ENCODE measurements around the gene RBBP5.

Gene RBBP5

DNA sequence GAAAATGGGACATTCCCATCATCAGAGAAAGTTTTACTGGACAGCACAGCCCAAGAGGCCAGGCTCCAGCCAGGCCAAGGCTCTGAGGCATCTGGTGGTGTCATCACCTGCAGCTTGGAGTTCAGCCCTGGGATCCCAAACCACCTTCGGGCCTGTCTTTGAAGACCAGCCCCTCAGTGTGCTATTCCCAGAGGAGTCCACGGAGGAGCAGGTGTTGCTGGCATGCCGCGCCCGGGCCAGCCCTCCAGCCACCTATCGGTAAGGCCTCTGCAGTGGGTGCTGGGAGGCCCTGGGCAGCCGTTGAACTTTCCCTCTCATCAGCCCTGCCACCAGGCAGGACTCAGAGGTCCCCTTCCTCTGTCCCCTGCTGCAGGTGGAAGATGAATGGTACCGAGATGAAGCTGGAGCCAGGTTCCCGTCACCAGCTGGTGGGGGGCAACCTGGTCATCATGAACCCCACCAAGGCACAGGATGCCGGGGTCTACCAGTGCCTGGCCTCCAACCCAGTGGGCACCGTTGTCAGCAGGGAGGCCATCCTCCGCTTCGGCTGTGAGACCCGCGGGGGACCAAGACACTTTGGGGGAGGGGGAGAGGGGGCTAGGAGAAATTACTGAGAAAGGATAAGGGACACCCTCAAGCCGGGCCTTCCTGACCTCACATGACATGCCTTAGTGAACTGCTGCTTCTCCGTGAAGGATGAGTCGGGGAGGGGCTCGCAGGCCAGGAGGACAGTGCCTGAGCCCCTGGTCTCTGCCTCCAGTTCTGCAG lies 63.8 kb downstream of the RBBP5 start:
- TF ChIP-seq EP300 (IDR thresholded peaks at IDR 0.05; ENCODE audit: borderline replicate concordance) (no peak), NFIC (IDR thresholded peaks at IDR 0.05) (no peak), CEBPB (IDR thresholded peaks at IDR 0.05) (no peak), ZBTB7A (IDR thresholded peaks at IDR 0.05; ENCODE audit: low read depth) (no peak), CREB1 (IDR thresholded peaks at IDR 0.05; ENCODE audit: low read depth) (no peak), EGR1 (IDR thresholded peaks at IDR 0.05) (no peak), TCF12 (IDR thresholded peaks at IDR 0.05; ENCODE audit: low read depth) (no peak), YY1 (IDR thresholded peaks at IDR 0.05; ENCODE audit: low read depth) (no peak), TEAD4 (IDR thresholded peaks at IDR 0.05) (no peak), RAD21 (IDR thresholded peaks at IDR 0.05; ENCODE audit: low read depth) (no peak), FOXM1 (IDR thresholded peaks at IDR 0.05; ENCODE audit: borderline replicate concordance, low read depth) (no peak), TAF1 (IDR thresholded peaks at IDR 0.05; ENCODE audit: low read depth) (no peak)
- TF ChIP-seq, protein P1, sequence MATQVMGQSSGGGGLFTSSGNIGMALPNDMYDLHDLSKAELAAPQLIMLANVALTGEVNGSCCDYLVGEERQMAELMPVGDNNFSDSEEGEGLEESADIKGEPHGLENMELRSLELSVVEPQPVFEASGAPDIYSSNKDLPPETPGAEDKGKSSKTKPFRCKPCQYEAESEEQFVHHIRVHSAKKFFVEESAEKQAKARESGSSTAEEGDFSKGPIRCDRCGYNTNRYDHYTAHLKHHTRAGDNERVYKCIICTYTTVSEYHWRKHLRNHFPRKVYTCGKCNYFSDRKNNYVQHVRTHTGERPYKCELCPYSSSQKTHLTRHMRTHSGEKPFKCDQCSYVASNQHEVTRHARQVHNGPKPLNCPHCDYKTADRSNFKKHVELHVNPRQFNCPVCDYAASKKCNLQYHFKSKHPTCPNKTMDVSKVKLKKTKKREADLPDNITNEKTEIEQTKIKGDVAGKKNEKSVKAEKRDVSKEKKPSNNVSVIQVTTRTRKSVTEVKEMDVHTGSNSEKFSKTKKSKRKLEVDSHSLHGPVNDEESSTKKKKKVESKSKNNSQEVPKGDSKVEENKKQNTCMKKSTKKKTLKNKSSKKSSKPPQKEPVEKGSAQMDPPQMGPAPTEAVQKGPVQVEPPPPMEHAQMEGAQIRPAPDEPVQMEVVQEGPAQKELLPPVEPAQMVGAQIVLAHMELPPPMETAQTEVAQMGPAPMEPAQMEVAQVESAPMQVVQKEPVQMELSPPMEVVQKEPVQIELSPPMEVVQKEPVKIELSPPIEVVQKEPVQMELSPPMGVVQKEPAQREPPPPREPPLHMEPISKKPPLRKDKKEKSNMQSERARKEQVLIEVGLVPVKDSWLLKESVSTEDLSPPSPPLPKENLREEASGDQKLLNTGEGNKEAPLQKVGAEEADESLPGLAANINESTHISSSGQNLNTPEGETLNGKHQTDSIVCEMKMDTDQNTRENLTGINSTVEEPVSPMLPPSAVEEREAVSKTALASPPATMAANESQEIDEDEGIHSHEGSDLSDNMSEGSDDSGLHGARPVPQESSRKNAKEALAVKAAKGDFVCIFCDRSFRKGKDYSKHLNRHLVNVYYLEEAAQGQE (IDR thresholded peaks at IDR 0.05; ENCODE audit: low read depth) = no peak
- TF ChIP-seq, protein P2, sequence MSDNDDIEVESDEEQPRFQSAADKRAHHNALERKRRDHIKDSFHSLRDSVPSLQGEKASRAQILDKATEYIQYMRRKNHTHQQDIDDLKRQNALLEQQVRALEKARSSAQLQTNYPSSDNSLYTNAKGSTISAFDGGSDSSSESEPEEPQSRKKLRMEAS (IDR thresholded peaks at IDR 0.05) = no peak
- TF ChIP-seq, protein P3, sequence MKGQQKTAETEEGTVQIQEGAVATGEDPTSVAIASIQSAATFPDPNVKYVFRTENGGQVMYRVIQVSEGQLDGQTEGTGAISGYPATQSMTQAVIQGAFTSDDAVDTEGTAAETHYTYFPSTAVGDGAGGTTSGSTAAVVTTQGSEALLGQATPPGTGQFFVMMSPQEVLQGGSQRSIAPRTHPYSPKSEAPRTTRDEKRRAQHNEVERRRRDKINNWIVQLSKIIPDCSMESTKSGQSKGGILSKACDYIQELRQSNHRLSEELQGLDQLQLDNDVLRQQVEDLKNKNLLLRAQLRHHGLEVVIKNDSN (IDR thresholded peaks at IDR 0.05) = no peak

DNA sequence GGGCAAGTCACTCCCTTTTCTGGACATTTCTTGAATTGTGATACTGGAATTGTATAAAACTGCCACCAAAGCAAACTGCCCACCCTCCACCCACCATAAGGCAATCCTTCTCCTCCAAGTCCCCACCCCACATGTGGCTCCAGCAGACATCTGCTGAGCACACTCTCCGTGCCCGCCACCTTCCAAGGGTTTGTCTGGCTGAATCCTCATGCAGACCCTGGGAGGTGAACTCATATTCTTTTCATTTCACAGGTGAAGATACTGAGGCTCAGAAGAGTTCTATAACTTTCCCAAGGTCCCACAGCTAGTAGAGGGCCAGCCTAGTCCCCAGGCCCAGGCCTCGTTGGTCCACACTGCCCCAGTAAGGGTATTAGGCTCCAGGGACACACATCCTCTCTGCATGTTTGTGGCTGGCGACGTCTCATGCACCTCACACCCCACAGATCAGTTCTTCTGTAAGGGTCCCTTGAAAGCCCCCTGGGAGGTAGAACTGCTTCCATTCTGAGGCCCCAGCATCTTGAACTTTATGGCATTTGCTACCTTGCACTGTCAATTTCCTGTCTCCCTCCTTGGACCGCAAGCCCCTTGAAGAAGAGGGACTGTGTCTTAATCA lies 64.7 kb downstream of the RBBP5 start:
- TF ChIP-seq EP300 (IDR thresholded peaks at IDR 0.05; ENCODE audit: borderline replicate concordance) (no peak), RAD21 (IDR thresholded peaks at IDR 0.05; ENCODE audit: low read depth) (no peak), TEAD4 (IDR thresholded peaks at IDR 0.05) (no peak), CREB1 (IDR thresholded peaks at IDR 0.05; ENCODE audit: low read depth) (no peak), EGR1 (IDR thresholded peaks at IDR 0.05) (no peak)
- TF ChIP-seq, protein P2 (IDR thresholded peaks at IDR 0.05) = no peak
- TF ChIP-seq, protein P1 (IDR thresholded peaks at IDR 0.05; ENCODE audit: low read depth) = no peak

DNA sequence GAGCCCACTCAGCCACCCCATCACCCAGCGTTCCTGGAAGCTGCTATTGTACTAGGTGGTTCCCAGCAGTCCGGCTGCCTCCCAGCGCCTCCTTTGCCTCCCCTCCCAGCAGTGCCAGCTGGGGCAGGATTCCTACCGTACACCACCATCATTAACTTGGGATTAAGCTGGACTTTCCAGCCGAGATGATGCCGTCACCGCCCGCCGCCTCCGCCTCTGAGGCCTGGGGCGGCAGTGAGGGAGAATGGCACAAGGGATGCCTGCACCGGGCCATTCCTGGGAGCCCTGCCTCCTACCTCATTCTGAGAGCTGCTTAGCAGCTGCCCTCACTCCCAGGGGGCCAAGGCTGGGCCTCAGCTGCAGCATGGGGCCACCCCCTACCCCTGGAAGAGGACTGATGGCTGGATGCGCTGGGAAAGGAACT lies 65.6 kb downstream of the RBBP5 start:
- TF ChIP-seq YY1 (IDR thresholded peaks at IDR 0.05; ENCODE audit: low read depth) (no peak), EP300 (IDR thresholded peaks at IDR 0.05; ENCODE audit: borderline replicate concordance) (no peak), NFIC (IDR thresholded peaks at IDR 0.05) (no peak), RAD21 (IDR thresholded peaks at IDR 0.05; ENCODE audit: low read depth) (no peak), CREB1 (IDR thresholded peaks at IDR 0.05; ENCODE audit: low read depth) (no peak), TCF12 (IDR thresholded peaks at IDR 0.05; ENCODE audit: low read depth) (no peak), EGR1 (IDR thresholded peaks at IDR 0.05) (no peak), FOXM1 (IDR thresholded peaks at IDR 0.05; ENCODE audit: borderline replicate concordance, low read depth) (no peak), ZBTB7A (IDR thresholded peaks at IDR 0.05; ENCODE audit: low read depth) (no peak), TAF1 (IDR thresholded peaks at IDR 0.05; ENCODE audit: low read depth) (no peak), TEAD4 (IDR thresholded peaks at IDR 0.05) (no peak), CEBPB (IDR thresholded peaks at IDR 0.05) (no peak)
- TF ChIP-seq, protein P1 (IDR thresholded peaks at IDR 0.05; ENCODE audit: low read depth) = no peak
- TF ChIP-seq, protein P3 (IDR thresholded peaks at IDR 0.05) = no peak
- TF ChIP-seq, protein P2 (IDR thresholded peaks at IDR 0.05) = no peak
